NCI-H82 treated with DMSO at 0.1 percent for 48 hours (cell line): ENCODE data around the gene SLC15A2.

Experiments used
- DNase-seq: peaks from one replicate; lab custom pipeline; 2025; ENCODE audit not compliant: unreplicated experiment; lab: John Stamatoyannopoulos, UW

The SLC15A2 gene

GRCh38 chr3:121979734-121980449, 85.7 kb downstream of the SLC15A2 start:
- no peak for DNase-seq

GRCh38 chr3:121980450-121980796, 86.2 kb downstream of the SLC15A2 start:
- DNase-seq: no peak

- DNase-seq: no peak
Measured at GRCh38 chr3:121981473-121981872, 87.3 kb downstream of the SLC15A2 start.

GRCh38 chr3:121985846-121986245, 91.6 kb downstream of the SLC15A2 start:
- DNase-seq: no peak

GRCh38 chr3:121988146-121988545, 93.9 kb downstream of the SLC15A2 start:
- no peak for DNase-seq

GRCh38 chr3:121989943-121990342, 95.7 kb downstream of the SLC15A2 start:
- no peak for DNase-seq

GRCh38 chr3:121992601-121993560, 98.7 kb downstream of the SLC15A2 start:
- no peak for DNase-seq
